ENCODE measurements around the gene NTF3.

The NTF3 gene

GRCh38 chr12:5432011-5432400 is at the start of gene NTF3:
Gene NTF3 (plus strand): TSS chr12:5432108. CDS start chr12:5432325, 217 bp downstream.
- DNase-seq (ENCODE audit: low read depth in 4 of 4, low spot score in 1 of 4): no peak

DNA sequence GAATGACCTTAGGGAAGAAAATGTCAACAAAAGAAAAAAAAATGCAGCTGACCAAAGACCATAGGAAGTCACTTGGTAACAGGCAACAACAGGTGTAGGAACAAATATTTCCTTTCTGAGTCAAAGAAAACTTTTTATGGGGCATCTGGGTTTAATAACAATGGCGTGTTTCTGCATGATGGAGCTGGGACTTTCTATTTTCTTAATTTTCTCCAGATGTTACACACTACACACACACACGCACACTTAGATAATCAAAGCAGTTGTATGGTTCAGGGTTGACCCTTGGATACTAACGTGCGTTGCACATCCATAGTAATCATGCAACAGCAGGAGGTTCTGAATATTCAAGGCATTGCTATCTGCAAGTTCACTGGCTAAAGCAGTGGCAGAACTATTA is 47.9 kb upstream of the NTF3 start:
- no peak for DNase-seq (ENCODE audit: low read depth in 4 of 4, low spot score in 1 of 4)

- no peak for DNase-seq (ENCODE audit: low read depth in 4 of 4, low spot score in 1 of 4)
Measured at GRCh38 chr12:5388581-5389535, 43.0 kb upstream of the NTF3 start.

DNA sequence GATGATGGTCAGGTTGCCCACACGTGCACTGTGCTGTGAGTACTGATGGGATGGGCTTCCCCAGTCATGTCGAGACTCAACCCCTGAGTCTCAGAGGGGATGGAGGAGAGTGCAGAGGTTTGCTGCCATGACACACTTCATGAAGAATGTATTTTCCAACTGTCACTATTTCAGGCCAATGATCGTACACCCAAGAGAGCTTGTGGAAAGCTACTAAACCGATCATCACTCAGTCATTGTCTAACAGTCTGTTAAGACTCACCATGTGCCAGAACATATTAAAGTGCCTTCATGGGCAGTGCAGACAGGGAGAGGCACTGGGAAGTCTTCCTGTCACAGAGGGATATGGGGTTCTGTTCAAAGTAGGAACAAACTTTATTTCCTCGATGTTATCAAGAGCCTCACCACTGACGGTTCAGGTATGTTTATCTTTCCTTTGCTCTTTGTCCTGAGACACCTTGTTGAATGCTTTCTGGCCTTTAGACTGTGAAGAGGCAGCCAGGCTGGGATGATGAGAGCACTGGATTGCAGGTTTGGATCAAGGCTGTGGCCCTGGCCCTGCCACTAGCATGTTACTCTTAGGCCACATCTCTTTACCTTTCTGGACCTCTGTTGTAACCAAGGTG is 41.6 kb upstream of the NTF3 start:
- no peak for DNase-seq (ENCODE audit: low read depth in 4 of 4, low spot score in 1 of 4)

- no peak for DNase-seq (ENCODE audit: low read depth in 4 of 4, low spot score in 1 of 4)
Measured at GRCh38 chr12:5391653-5392052, 40.3 kb upstream of the NTF3 start.

GRCh38 chr12:5392961-5393360 is 38.9 kb upstream of the NTF3 start:
- DNase-seq (ENCODE audit: low read depth in 4 of 4, low spot score in 1 of 4): no peak

DNA sequence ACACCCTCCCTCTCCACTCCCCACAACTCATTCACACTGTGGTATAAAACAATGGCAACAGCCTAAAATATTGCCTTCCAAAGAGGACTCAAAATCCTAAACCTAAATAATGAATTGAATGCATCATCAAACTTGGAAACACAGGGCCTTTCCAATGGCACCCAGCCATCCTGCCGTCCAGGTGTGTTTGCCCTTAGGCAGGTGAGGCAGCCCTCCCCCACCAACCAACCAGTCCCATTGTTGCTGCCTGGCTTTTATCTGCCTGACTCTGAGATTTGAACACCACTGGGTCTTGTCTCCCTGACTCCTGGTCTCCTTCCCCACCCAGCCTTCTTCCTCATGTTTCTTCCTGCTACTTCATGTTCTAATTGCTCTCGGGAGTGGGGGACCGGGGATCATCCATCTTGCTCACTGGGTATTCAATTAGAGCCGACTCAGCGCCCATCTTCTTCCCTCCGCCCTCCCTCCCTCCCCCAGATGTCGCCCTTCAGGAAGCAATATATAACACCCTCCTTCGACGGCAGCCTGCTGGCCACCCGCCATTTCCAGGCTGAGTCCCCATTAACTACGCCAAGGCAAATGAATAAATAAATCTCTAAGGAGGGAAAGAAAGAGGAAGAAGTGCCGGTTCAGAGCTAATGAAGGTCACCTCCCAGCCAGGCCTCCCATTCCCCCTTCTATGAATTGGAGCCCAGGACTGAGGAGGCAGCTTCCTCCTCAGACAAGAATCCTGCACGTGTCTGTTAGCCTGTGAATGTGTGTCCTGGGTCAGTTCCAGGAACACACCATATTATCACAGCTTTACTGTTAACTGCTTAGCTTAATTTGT is 36.3 kb upstream of the NTF3 start:
- DNase-seq (ENCODE audit: low read depth in 4 of 4, low spot score in 1 of 4): no peak

- no peak for DNase-seq (ENCODE audit: low read depth in 4 of 4, low spot score in 1 of 4)
Measured at GRCh38 chr12:5396541-5396940, 35.4 kb upstream of the NTF3 start.

GRCh38 chr12:5399266-5399665 is 32.6 kb upstream of the NTF3 start:
- no peak for DNase-seq (ENCODE audit: low read depth in 4 of 4, low spot score in 1 of 4)

- DNase-seq (ENCODE audit: low read depth in 4 of 4, low spot score in 1 of 4): no peak
Measured at GRCh38 chr12:5402009-5402935, 29.6 kb upstream of the NTF3 start.

DNA sequence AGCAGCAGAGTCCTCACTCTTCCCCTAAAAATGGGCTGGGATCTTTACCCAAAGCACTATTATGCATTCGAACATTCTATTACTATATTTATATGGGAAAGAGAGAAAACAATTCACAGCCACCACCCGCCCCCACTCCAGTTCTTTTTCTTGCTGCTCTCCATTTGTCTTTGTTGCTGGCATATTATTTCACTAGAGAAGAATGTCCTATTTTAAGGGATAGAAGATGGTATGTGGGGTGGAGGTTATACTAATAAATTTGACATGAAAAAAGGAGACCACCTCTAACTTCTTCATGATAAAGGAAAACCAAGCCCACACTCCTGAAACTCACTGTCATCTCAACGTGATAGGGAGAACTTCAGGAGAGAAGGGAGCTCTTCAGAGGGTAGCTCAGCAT is 28.5 kb upstream of the NTF3 start:
- DNase-seq (ENCODE audit: low read depth in 4 of 4, low spot score in 1 of 4): no peak

GRCh38 chr12:5407034-5407856 is 24.7 kb upstream of the NTF3 start:
- DNase-seq (ENCODE audit: low read depth in 4 of 4, low spot score in 1 of 4): no peak

GRCh38 chr12:5409619-5410018 is 22.3 kb upstream of the NTF3 start:
- no peak for DNase-seq (ENCODE audit: low read depth in 4 of 4, low spot score in 1 of 4)

DNA sequence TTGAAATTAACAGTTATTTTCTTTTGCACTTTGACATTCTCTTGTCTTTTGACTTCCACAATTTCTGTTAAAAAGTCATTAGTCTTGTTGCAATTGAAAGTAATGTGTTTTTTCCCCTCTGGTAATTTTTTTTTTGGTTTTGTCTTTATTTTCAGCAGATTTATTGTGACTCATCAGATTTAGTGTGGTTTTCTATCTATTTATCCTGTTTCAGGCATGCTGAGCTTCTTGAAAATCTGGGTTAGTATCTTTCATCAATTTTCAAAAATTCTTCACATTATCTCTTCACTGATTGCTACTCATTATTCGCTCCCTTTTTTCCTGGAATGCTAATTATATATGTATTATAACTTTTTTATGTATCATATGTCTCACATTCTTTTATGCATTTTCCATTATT is 15.3 kb upstream of the NTF3 start:
- DNase-seq (ENCODE audit: low read depth in 4 of 4, low spot score in 1 of 4): no peak

- DNase-seq (ENCODE audit: low read depth in 4 of 4, low spot score in 1 of 4): no peak
Measured at GRCh38 chr12:5417500-5417899, 14.4 kb upstream of the NTF3 start.

- DNase-seq (ENCODE audit: low read depth in 4 of 4, low spot score in 1 of 4): no peak
Measured at GRCh38 chr12:5428332-5429221, 3.3 kb upstream of the NTF3 start.

- no peak for DNase-seq (ENCODE audit: low read depth in 4 of 4, low spot score in 1 of 4)
Measured at GRCh38 chr12:5429741-5430557, 2.0 kb upstream of the NTF3 start.

Data from stimulated activated CD4-positive, alpha-beta T cell treated with anti-CD3 and anti-CD28 coated beads, Interleukin-1b, Interleukin-23, amount 100 ng/mL, for 24 hours (primary cell).